K562 (cell line): ENCODE measurements around the gene KCNAB1. TPM values are rescaled to one million over a fixed set of nuclear protein-coding genes. Genes with fewer than 3 reads are reported as not detected.
A peak's percentile ranks its signal among the peaks of the same experiment; 100 is the strongest.

Experiments used
- ATAC-seq: fragments of 200-7000 bp; cut with Tn5 transposase; 3 replicates; pipeline ENCODE4 v1.9.1; 2020; ENCODE audit warnings: moderate library complexity
- BruUV-seq: library from RNA; stranded (reverse); fragments of 400-500 nt; replicated peaks from 2 replicates; lab custom pipeline; 2021; lab: Mats Ljungman, UMichigan
- CTCF ChIA-PET: fragments of 300-600 bp; formaldehyde crosslinking; extraction: SDS; loops from one replicate; lab custom pipeline; 2021; ENCODE audit warnings: low intra/inter-chr PET ratio; lab: Yijun Ruan, JAX
- POLR2A ChIA-PET: fragments of 300-600, 350-650 bp; sonication (Branson Sonifier 250); formaldehyde crosslinking; extraction: SDS; loops from one replicate; lab custom pipeline; 2021; ENCODE audit warnings: antibody characterized with exemption, inconsistent platforms; lab: Yijun Ruan, JAX
- DNase-seq, 4 experiments: peaks; one replicate each; pipeline versions ENCODE4 v3.0.0 to v3.0.0-alpha.2; 2011 to 2018; ENCODE audit warnings: low spot score in 3 of 4, mixed read lengths in 3 of 4; ENCODE audit errors: extremely low read depth in 1 of 4
- FAIRE-seq: peaks from 2 replicates; lab custom pipeline; 2011; peaks lifted over from hg19 to GRCh38; lab: Jason Lieb, UNC
- H2AFZ ChIP-seq: 2 replicates; pipeline ENCODE4 v1.6.0; 2011; ENCODE audit warnings: low read depth, low read length, control low read depth, inconsistent platforms
- H3K27ac ChIP-seq: fragments of 200-600 bp; 3 replicates; pipeline ENCODE4 v1.8.0; 2011; ENCODE audit warnings: low read depth, mild to moderate bottlenecking, control low read depth, inconsistent platforms, low read length, moderate library complexity, mixed read lengths; ENCODE audit errors: extremely low read depth
- H3K27me3 ChIP-seq, 2 experiments: fragments of 300-600 bp in 1 of 2; 2 replicates in 1 of 2; 3 replicates in 1 of 2; pipeline versions ENCODE4 v1.6.0 to v1.8.0; 2011; ENCODE audit warnings: inconsistent platforms in 2 of 2, low read length in 2 of 2, mild to moderate bottlenecking in 1 of 2, mixed read lengths in 1 of 2, moderate library complexity in 1 of 2; ENCODE audit not compliant: control insufficient read depth in 2 of 2, insufficient read depth in 2 of 2
- H3K36me3 ChIP-seq: fragments of 300-600 bp; 3 replicates; pipeline ENCODE4 v1.8.0; 2011; ENCODE audit warnings: mild to moderate bottlenecking, low read length, inconsistent platforms; ENCODE audit not compliant: control insufficient read depth, insufficient read depth
- H3K4me1 ChIP-seq, 2 experiments: fragments of 200-600 bp in 1 of 2; replicated peaks in 1 of 2; 2 replicates in 1 of 2; 3 replicates in 1 of 2; pipeline versions ENCODE4 v1.5.1 to v1.8.0; 2011; ENCODE audit warnings: inconsistent platforms in 2 of 2, low read length in 2 of 2, mild to moderate bottlenecking in 1 of 2, mixed read lengths in 1 of 2, moderate library complexity in 1 of 2; ENCODE audit not compliant: control insufficient read depth in 2 of 2, insufficient read depth in 2 of 2
- H3K4me2 ChIP-seq: 2 replicates; pipeline ENCODE4 v1.6.1; 2011; ENCODE audit warnings: low read length, control low read depth, inconsistent platforms, mixed read lengths; ENCODE audit not compliant: insufficient read depth
- H3K4me3 ChIP-seq: fragments of 200-600 bp; sonication (generic), shearing (Covaris generic); 2 replicates; pipeline ENCODE4 v1.5.1; 2016; ENCODE audit warnings: control low read depth, inconsistent platforms
- H3K79me2 ChIP-seq: fragments of 200-600 bp; 3 replicates; pipeline ENCODE4 v1.8.0; 2011; ENCODE audit warnings: low read length, inconsistent platforms; ENCODE audit not compliant: control insufficient read depth, insufficient read depth
- H3K9ac ChIP-seq, 2 experiments: 2 replicates each; pipeline versions ENCODE4 v1.6.0 to v1.6.1; 2011; ENCODE audit warnings: low read depth in 2 of 2, low read length in 2 of 2, control low read depth in 1 of 2, inconsistent platforms in 1 of 2, mild to moderate bottlenecking in 1 of 2, mixed read lengths in 1 of 2; ENCODE audit not compliant: insufficient read depth in 1 of 2
- H3K9me1 ChIP-seq: one replicate; pipeline ENCODE4 v1.6.0; 2011; ENCODE audit warnings: inconsistent platforms, mild to moderate bottlenecking, low read length, moderate library complexity; ENCODE audit not compliant: control insufficient read depth, insufficient read depth
- H3K9me3 ChIP-seq: replicated peaks from 2 replicates; pipeline ENCODE4 v1.5.1; 2011; ENCODE audit warnings: low read depth, low read length, inconsistent platforms; ENCODE audit not compliant: control insufficient read depth, insufficient read depth
- H4K20me1 ChIP-seq: replicated peaks from 2 replicates; pipeline ENCODE4 v1.6.1; 2011; ENCODE audit warnings: low read length, inconsistent platforms, mixed read lengths; ENCODE audit not compliant: control insufficient read depth, insufficient read depth
- CBFA2T3 ChIP-seq: fragments of 450-650 bp; IDR thresholded peaks from 2 replicates; pipeline ENCODE4 v1.6.1; 2017
- CC2D1A ChIP-seq: fragments of 450-650 bp; IDR thresholded peaks from 2 replicates; pipeline ENCODE4 v1.6.1; 2017; ENCODE audit warnings: mild to moderate bottlenecking
- DIDO1 ChIP-seq: fragments of 450-650 bp; IDR thresholded peaks from 2 replicates; pipeline ENCODE4 v1.6.1; 2016; ENCODE audit warnings: low read depth, missing biosample characterization, missing genetic modification characterization
- HDAC2 ChIP-seq: fragments of 450-650 bp; IDR thresholded peaks from 2 replicates; pipeline ENCODE4 v1.6.1; 2016; ENCODE audit warnings: mild to moderate bottlenecking
- ID3 ChIP-seq, 2 experiments: fragments of 250-450 bp in 1 of 2; fragments of 450-650 bp in 1 of 2; sonication (Bioruptor Pico) in 1 of 2; IDR thresholded peaks; 2 replicates each; pipeline versions ENCODE4 v1.6.1 to v1.8.0; 2016 to 2021; ENCODE audit warnings: mild to moderate bottlenecking in 2 of 2, moderate library complexity in 2 of 2, missing compliant biosample characterization in 1 of 2, missing genetic modification characterization in 1 of 2
- KDM1A ChIP-seq, 2 experiments: fragments of 450-650 bp; IDR thresholded peaks; 2 replicates each; pipeline ENCODE4 v1.6.1; 2016; ENCODE audit warnings: mild to moderate bottlenecking in 2 of 2
- MAFK ChIP-seq: IDR thresholded peaks from 2 replicates; pipeline ENCODE4 v1.6.1; 2011; ENCODE audit warnings: low read length, improper control_type of control experiment
- NFE2 ChIP-seq: IDR thresholded peaks from 2 replicates; pipeline ENCODE4 v1.6.1; 2014; ENCODE audit warnings: antibody characterized with exemption, low read depth
- NFIX ChIP-seq: fragments of 250-450 bp; sonication (Bioruptor Pico); IDR thresholded peaks from 2 replicates; pipeline ENCODE4 v1.4.0; 2020; ENCODE audit warnings: low read depth, mild to moderate bottlenecking, moderate library complexity
- POLR2H ChIP-seq: IDR thresholded peaks from 2 replicates; pipeline ENCODE4 v1.6.1; 2016; ENCODE audit warnings: missing genetic modification characterization, low read depth, mild to moderate bottlenecking, control low read depth, missing compliant biosample characterization, moderate library complexity
- TAL1 ChIP-seq: fragments of 450-650 bp; IDR thresholded peaks from 2 replicates; pipeline ENCODE4 v1.6.1; 2016; ENCODE audit warnings: mild to moderate bottlenecking
- TRIM24 ChIP-seq, 2 experiments: fragments of 450-650 bp; IDR thresholded peaks; 2 replicates each; pipeline ENCODE4 v1.6.1; 2016
- ZNF75A ChIP-seq: fragments of 450-650 bp; formaldehyde crosslinking; IDR thresholded peaks from 2 replicates; pipeline ENCODE4 v1.4.0; 2020; ENCODE audit warnings: mild to moderate bottlenecking
- WGBS: fragments of 100-300 bp; shearing (Covaris generic); methylation state at CpG from one replicate; pipeline ENCODE4 v1.1.6; 2016; ENCODE audit warnings: low coverage, mixed read lengths; ENCODE audit not compliant: insufficient coverage; ENCODE audit errors: missing lambda C conversion rate; 5-methylcytosine and 5-hydroxymethylcytosine counted together
- in situ Hi-C: fragments of 300-500 bp; cut with MboI; formaldehyde crosslinking; loops from 4 replicates; pipeline ENCODE4 v1.15.0; 2018; ENCODE audit warnings: inconsistent platforms, mixed read lengths
- intact Hi-C: fragments of 100-400 bp; cut with micrococcal nuclease; formaldehyde crosslinking; loops from 2 replicates; pipeline ENCODE4 v1.14.2; 2022
- polyA plus RNA-seq, 8 experiments: library from polyadenylated mRNA; depleted of rRNA in 4 of 8; stranded (reverse) in 5 of 8; unstranded in 3 of 8; fragments of >200 nt; fragmentation: Nextera tagmentation in 2 of 8; fragmentation: Illumina TruSeq in 1 of 8; extraction: Ambion mirVana in 2 of 8; extraction: Trizol in 1 of 8; gene quantifications; 2 replicates each; pipeline versions ENCODE4 v1.2.1 to v1.2.3, GENCODE V29; 2011 to 2014; ENCODE audit warnings: inconsistent platforms in 1 of 8, missing spikeins in 1 of 8
- total RNA-seq, 7 experiments: library from RNA; depleted of rRNA in 6 of 7; stranded (reverse); fragments of >200 nt in 6 of 7; fragmentation: Illumina TruSeq in 2 of 7; extraction: Trizol in 2 of 7; gene quantifications; 2 replicates each; pipeline versions ENCODE4 v1.2.1 to v1.2.3, GENCODE V29; 2011 to 2021; ENCODE audit warnings: low replicate concordance in 1 of 7
- TF ChIP-seq, protein P1 (sequence below): fragments of 200-800 bp; sonication (Bioruptor generic); IDR thresholded peaks from 2 replicates; pipeline ENCODE4 v1.6.1; 2016; ENCODE audit warnings: missing genetic modification characterization, missing compliant biosample characterization
- TF ChIP-seq, protein P2 (sequence below): fragments of 450-650 bp; formaldehyde crosslinking; IDR thresholded peaks from 2 replicates; pipeline ENCODE4 v1.4.0; 2020; ENCODE audit warnings: mild to moderate bottlenecking, moderate library complexity

The KCNAB1 gene
- total and polyA plus RNA-seq, 9 of the 15 experiments (the other 6 are each of a cell fraction or from before 2014, with no cell fraction given) = 0.14 to 1.2 (median 0.51) TPM

- peak overlapping the region in 1 of 2 experiments; percentile 17; a peak in 1 of 4 replicates for H3K9ac ChIP-seq
- FAIRE-seq = peak; percentile 19
- no TSS peak for BruUV-seq
- H3K27ac ChIP-seq = no peak overlapping the region; the same call in 2 of the 3 replicates
- no peaks in the 10 kb centered on the region for H3K79me2 ChIP-seq
- no peak overlapping the region for H2AFZ ChIP-seq
- intact Hi-C loops (loop anchor here (10.0 kb wide), 1 partner anchor 213 kb away; the partner anchor contains the start of gene TIPARP), in situ Hi-C loops (no loop called here)
- no peaks in the 10 kb centered on the region for H3K27me3 ChIP-seq
- ChIA-PET CTCF (no interaction called here), POLR2A (interaction anchor here (0.7 to 1.1 kb wide), 2 partner anchors 11 to 685 kb away, joined by 3 read pairs; no protein-coding TSS in a partner anchor)
- H3K36me3 ChIP-seq = no peaks in the 10 kb centered on the region
- H3K9me1 ChIP-seq = no peaks in the 10 kb centered on the region
- 31% methylated on average over 1 of the region's 1 CpG for whole genome bisulfite sequencing
- DNase-seq = peak in 2 of 4 experiments; percentile 34 to 42
- H3K4me1 ChIP-seq = peaks cover 9 to 67% of the 10 kb centered on the region in 2 experiments; a peak in 4 of 5 replicates
- peak; percentile 52 for ATAC-seq
- H3K4me3 ChIP-seq = no peak overlapping the region
- no peaks in the 10 kb centered on the region for H3K9me3 ChIP-seq
- H3K4me2 ChIP-seq = no peak overlapping the region; the same call in 1 of the 2 replicates
- no peaks in the 10 kb centered on the region for H4K20me1 ChIP-seq
- TF ChIP-seq KDM1A (IDR thresholded peaks at IDR 0.05) = peak; percentile 91 to 95
- TF ChIP-seq, protein P1, sequence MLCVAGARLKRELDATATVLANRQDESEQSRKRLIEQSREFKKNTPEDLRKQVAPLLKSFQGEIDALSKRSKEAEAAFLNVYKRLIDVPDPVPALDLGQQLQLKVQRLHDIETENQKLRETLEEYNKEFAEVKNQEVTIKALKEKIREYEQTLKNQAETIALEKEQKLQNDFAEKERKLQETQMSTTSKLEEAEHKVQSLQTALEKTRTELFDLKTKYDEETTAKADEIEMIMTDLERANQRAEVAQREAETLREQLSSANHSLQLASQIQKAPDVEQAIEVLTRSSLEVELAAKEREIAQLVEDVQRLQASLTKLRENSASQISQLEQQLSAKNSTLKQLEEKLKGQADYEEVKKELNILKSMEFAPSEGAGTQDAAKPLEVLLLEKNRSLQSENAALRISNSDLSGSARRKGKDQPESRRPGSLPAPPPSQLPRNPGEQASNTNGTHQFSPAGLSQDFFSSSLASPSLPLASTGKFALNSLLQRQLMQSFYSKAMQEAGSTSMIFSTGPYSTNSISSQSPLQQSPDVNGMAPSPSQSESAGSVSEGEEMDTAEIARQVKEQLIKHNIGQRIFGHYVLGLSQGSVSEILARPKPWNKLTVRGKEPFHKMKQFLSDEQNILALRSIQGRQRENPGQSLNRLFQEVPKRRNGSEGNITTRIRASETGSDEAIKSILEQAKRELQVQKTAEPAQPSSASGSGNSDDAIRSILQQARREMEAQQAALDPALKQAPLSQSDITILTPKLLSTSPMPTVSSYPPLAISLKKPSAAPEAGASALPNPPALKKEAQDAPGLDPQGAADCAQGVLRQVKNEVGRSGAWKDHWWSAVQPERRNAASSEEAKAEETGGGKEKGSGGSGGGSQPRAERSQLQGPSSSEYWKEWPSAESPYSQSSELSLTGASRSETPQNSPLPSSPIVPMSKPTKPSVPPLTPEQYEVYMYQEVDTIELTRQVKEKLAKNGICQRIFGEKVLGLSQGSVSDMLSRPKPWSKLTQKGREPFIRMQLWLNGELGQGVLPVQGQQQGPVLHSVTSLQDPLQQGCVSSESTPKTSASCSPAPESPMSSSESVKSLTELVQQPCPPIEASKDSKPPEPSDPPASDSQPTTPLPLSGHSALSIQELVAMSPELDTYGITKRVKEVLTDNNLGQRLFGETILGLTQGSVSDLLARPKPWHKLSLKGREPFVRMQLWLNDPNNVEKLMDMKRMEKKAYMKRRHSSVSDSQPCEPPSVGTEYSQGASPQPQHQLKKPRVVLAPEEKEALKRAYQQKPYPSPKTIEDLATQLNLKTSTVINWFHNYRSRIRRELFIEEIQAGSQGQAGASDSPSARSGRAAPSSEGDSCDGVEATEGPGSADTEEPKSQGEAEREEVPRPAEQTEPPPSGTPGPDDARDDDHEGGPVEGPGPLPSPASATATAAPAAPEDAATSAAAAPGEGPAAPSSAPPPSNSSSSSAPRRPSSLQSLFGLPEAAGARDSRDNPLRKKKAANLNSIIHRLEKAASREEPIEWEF (CRISPR knock-in tag) = no peak
- TF ChIP-seq TAL1 = peak; percentile 58; the same call in 1 of the 2 replicates
- TF ChIP-seq TRIM24 (IDR thresholded peaks at IDR 0.05) = peak in 1 of 2 experiments; percentile 32; a peak in 1 of 4 replicates
- TF ChIP-seq DIDO1 (tag) = no peak
- TF ChIP-seq CC2D1A = peak; percentile 10; the same call in 1 of the 2 replicates
- no peak for TF ChIP-seq ID3 (CRISPR knock-in tag; IDR thresholded peaks at IDR 0.05)
- TF ChIP-seq ID3 (tag; IDR thresholded peaks at IDR 0.05) = no peak
- TF ChIP-seq MAFK = no peak
- TF ChIP-seq POLR2H = no peak
- peak; percentile 71 for TF ChIP-seq NFE2
- no peak for TF ChIP-seq ZNF75A (CRISPR knock-in tag)
- TF ChIP-seq NFIX = no peak
- TF ChIP-seq, protein P2, sequence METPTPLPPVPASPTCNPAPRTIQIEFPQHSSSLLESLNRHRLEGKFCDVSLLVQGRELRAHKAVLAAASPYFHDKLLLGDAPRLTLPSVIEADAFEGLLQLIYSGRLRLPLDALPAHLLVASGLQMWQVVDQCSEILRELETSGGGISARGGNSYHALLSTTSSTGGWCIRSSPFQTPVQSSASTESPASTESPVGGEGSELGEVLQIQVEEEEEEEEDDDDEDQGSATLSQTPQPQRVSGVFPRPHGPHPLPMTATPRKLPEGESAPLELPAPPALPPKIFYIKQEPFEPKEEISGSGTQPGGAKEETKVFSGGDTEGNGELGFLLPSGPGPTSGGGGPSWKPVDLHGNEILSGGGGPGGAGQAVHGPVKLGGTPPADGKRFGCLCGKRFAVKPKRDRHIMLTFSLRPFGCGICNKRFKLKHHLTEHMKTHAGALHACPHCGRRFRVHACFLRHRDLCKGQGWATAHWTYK = no peak
- peak; percentile 82 for TF ChIP-seq CBFA2T3
- peak; percentile 91 for TF ChIP-seq HDAC2
Observed at GRCh38 chr3:156461889-156462288, 341.5 kb downstream of the KCNAB1 start.
